ENCODE measurements around the gene CFAP43.

GRCh38 chr10:104113376-104113956 lies 118.7 kb downstream of the CFAP43 start:
- TF ChIP-seq POLR2AphosphoS5 (IDR thresholded peaks at IDR 0.05; ENCODE audit: low read depth, low read length) (no peak), REST (IDR thresholded peaks at IDR 0.05; ENCODE audit: insufficient read depth in 1 of 2, low read depth in 2 of 2, low read length in 2 of 2) (no peak), TAF1 (IDR thresholded peaks at IDR 0.05; ENCODE audit: borderline replicate concordance, insufficient read depth, low read length) (no peak), FOXP2 (optimal IDR thresholded peaks at IDR 0.05; ENCODE audit: borderline replicate concordance, extremely low read depth, extremely low read length, insufficient read depth) (no peak)

Measured in PFSK-1 (cell line).